ENCODE results near the gene UBE2Q2.

The UBE2Q2 gene

DNA sequence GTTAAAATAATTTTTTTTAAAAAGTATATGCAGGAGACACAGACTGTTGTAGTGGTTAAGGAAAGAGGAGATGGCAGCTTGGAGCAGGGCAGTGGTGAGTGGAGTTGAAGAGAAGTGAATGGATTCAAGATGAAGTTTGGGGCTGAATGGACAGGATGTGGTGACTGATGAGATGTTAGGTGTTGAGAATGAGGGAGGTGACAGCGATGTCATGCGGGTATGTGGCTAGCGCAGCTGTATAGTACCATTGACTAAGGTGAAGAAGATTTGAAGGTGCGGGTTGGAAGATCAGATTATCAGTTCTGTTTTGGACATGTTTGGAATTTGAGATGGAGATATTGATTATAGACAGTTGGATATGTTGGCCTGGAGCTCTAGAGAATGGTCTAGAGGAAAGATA is 80.5 kb downstream of the UBE2Q2 start:
- Histone ChIP-seq H4K20me1 (ENCODE audit: insufficient read depth) (no peaks in the 10 kb centered on the region), H3K4me3 (IDR thresholded peaks at IDR 0.05; ENCODE audit: insufficient read depth, low read depth, low read length) (no peak overlapping the region), H3K4me1 (ENCODE audit: low read depth, poor library complexity, severe bottlenecking) (peaks cover 59% of the 10 kb centered on the region), H3K27ac (no peak overlapping the region), H3K4me2 (no peak overlapping the region), H3K9ac (no peak overlapping the region), H2AFZ (ENCODE audit: low read depth) (no peak overlapping the region), H3K27me3 (ENCODE audit: insufficient read depth, low read depth) (no peaks in the 10 kb centered on the region), H3K79me2 (ENCODE audit: insufficient read depth, low read depth) (no peaks in the 10 kb centered on the region), H3K36me3 (ENCODE audit: insufficient read depth) (no peaks in the 10 kb centered on the region)
- TF ChIP-seq, protein P1, sequence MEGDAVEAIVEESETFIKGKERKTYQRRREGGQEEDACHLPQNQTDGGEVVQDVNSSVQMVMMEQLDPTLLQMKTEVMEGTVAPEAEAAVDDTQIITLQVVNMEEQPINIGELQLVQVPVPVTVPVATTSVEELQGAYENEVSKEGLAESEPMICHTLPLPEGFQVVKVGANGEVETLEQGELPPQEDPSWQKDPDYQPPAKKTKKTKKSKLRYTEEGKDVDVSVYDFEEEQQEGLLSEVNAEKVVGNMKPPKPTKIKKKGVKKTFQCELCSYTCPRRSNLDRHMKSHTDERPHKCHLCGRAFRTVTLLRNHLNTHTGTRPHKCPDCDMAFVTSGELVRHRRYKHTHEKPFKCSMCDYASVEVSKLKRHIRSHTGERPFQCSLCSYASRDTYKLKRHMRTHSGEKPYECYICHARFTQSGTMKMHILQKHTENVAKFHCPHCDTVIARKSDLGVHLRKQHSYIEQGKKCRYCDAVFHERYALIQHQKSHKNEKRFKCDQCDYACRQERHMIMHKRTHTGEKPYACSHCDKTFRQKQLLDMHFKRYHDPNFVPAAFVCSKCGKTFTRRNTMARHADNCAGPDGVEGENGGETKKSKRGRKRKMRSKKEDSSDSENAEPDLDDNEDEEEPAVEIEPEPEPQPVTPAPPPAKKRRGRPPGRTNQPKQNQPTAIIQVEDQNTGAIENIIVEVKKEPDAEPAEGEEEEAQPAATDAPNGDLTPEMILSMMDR (conservative IDR thresholded peaks at IDR 0.05; ENCODE audit: low read depth, low read length), result no peak

DNA sequence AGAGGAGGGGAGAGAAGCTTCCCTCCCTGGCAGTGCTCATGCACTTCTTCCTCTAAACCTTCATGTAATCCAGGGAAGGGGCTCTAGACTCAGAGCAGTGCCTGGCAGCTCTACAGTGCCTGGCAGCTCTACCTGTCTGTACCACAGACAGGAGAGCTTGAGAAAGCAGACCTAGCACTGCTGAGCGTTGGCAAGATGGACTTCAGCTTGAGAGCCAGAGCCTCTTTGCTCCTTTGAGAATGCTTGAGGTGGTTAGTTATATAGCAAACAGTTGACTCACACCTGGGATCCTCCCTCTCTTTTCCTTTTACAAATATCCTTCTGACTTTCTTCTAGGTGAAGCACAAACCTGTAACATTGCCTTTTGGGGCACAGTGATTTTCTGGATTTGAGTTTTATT is 81.3 kb downstream of the UBE2Q2 start:
- no peak overlapping the region for H3K27ac ChIP-seq
- no peaks in the 10 kb centered on the region for H4K20me1 ChIP-seq (ENCODE audit: insufficient read depth)
- no peak overlapping the region for H3K4me3 ChIP-seq (IDR thresholded peaks at IDR 0.05; ENCODE audit: insufficient read depth, low read depth, low read length)
- H3K9ac ChIP-seq, result no peak overlapping the region
- H3K4me2 ChIP-seq, result no peak overlapping the region
- H3K79me2 ChIP-seq (ENCODE audit: insufficient read depth, low read depth), result no peaks in the 10 kb centered on the region
- no peak overlapping the region for H2AFZ ChIP-seq (ENCODE audit: low read depth)
- peaks cover 59% of the 10 kb centered on the region for H3K4me1 ChIP-seq (ENCODE audit: low read depth, poor library complexity, severe bottlenecking)
- no peaks in the 10 kb centered on the region for H3K36me3 ChIP-seq (ENCODE audit: insufficient read depth)
- H3K27me3 ChIP-seq (ENCODE audit: insufficient read depth, low read depth), result no peaks in the 10 kb centered on the region
- TF ChIP-seq, protein P1 (conservative IDR thresholded peaks at IDR 0.05; ENCODE audit: low read depth, low read length), result no peak

DNA sequence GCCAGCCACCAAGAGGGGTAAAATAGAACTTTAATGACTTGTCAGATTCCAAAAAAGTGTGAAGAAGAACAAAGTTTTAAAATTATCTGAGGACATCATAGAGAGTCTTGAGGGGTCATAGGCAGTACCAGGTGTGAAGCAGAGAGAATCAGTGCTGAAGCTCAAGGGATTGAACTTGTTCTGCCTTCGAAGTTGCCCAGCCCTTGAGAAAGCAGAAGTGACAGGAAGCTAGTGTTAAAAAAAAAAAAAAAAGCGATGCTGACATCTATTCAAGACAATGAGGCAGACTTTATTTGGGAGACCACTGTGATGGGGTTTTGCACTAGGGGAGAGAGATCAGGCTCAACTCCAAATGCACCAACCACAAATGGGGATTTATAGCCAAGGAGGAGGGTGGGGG is 82.2 kb downstream of the UBE2Q2 start:
- Histone ChIP-seq H3K9ac (no peak overlapping the region), H2AFZ (ENCODE audit: low read depth) (no peak overlapping the region), H4K20me1 (ENCODE audit: insufficient read depth) (no peaks in the 10 kb centered on the region), H3K27me3 (ENCODE audit: insufficient read depth, low read depth) (no peaks in the 10 kb centered on the region), H3K27ac (no peak overlapping the region), H3K36me3 (ENCODE audit: insufficient read depth) (no peaks in the 10 kb centered on the region), H3K4me2 (no peak overlapping the region), H3K79me2 (ENCODE audit: insufficient read depth, low read depth) (no peaks in the 10 kb centered on the region), H3K4me3 (IDR thresholded peaks at IDR 0.05; ENCODE audit: insufficient read depth, low read depth, low read length) (no peak overlapping the region), H3K4me1 (ENCODE audit: low read depth, poor library complexity, severe bottlenecking) (peaks cover 59% of the 10 kb centered on the region)
- TF ChIP-seq, protein P1 (conservative IDR thresholded peaks at IDR 0.05; ENCODE audit: low read depth, low read length), result no peak

DNA sequence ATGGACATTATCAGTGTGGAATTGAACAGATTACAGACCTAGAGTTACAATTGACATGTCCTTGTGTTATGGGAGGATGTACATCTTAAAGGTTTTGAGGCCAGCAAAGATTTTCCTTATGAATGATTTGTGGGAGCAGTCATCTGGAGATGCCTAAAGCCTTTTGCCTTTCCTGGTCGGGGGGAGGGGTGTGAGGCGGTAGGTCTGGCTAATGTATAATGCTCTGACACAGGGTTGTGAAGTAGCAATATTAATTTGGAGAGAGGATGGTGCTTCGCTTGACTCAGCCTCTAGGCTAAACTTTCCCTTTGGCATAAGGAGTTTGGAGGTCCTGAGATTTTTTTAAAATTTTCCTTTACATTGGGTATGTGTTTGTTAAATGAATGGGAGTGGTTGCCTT is 83.7 kb downstream of the UBE2Q2 start:
- H3K9ac ChIP-seq, result no peak overlapping the region
- no peaks in the 10 kb centered on the region for H3K36me3 ChIP-seq (ENCODE audit: insufficient read depth)
- no peaks in the 10 kb centered on the region for H3K79me2 ChIP-seq (ENCODE audit: insufficient read depth, low read depth)
- H3K4me2 ChIP-seq, result no peak overlapping the region
- H2AFZ ChIP-seq (ENCODE audit: low read depth), result no peak overlapping the region
- H3K4me3 ChIP-seq (IDR thresholded peaks at IDR 0.05; ENCODE audit: insufficient read depth, low read depth, low read length), result no peak overlapping the region
- H4K20me1 ChIP-seq (ENCODE audit: insufficient read depth), result no peaks in the 10 kb centered on the region
- H3K27ac ChIP-seq, result no peak overlapping the region
- H3K4me1 ChIP-seq (ENCODE audit: low read depth, poor library complexity, severe bottlenecking), result peaks cover 49% of the 10 kb centered on the region
- TF ChIP-seq, protein P1 (conservative IDR thresholded peaks at IDR 0.05; ENCODE audit: low read depth, low read length), result no peak
- H3K27me3 ChIP-seq (ENCODE audit: insufficient read depth, low read depth), result no peaks in the 10 kb centered on the region
